HCT116 (cell line): ENCODE data around the gene TMEM185B. TPM values are rescaled to one million over a fixed set of nuclear protein-coding genes. Genes with fewer than 3 reads are reported as not detected.

Experiments
- ATAC-seq: fragments of 200-7000 bp; cut with Tn5 transposase; 2 replicates; pipeline ENCODE4 v1.9.1; 2020; ENCODE audit warnings: mild to moderate bottlenecking, moderate library complexity
- BruUV-seq: library from RNA; stranded (reverse); fragments of 400-500 nt; replicated peaks from 2 replicates; lab custom pipeline; 2021; lab: Mats Ljungman, UMichigan
- CTCF ChIA-PET: fragments of 300-600 bp; sonication (Branson Sonifier 250); formaldehyde crosslinking; loops from one replicate; lab custom pipeline; 2021; ENCODE audit warnings: antibody characterized with exemption; lab: Charles Lee
- POLR2A ChIA-PET: fragments of 300-600, 350-600 bp; sonication (Branson Sonifier 250); formaldehyde crosslinking; loops from one replicate; lab custom pipeline; 2021; ENCODE audit warnings: antibody characterized with exemption; lab: Charles Lee
- RAD21 ChIA-PET, 2 experiments: fragments of 300-600 bp; sonication (Branson Sonifier 250); formaldehyde crosslinking; loops; one replicate each; lab custom pipeline; 2023; ENCODE audit warnings: low total read pairs in 2 of 2; ENCODE audit not compliant: uncharacterized antibody in 2 of 2, unreplicated experiment in 2 of 2, low non-redundant PET in 1 of 2; lab: Charles Lee
- DNase-seq: peaks from one replicate; pipeline ENCODE4 v3.0.0-alpha.2; 2010; ENCODE audit warnings: low read depth, low spot score
- H2AFZ ChIP-seq: fragments of 200-600 bp; shearing (Covaris generic), sonication (generic); 2 replicates; pipeline ENCODE4 v1.6.1; 2017; ENCODE audit warnings: low read depth, mixed run types, mixed read lengths, antibody characterized with exemption, low read length; ENCODE audit not compliant: poor library complexity, severe bottlenecking
- H3K27ac ChIP-seq: 2 replicates; pipeline ENCODE4 v1.5.1; 2012; ENCODE audit warnings: low read depth, low read length
- H3K27me3 ChIP-seq: fragments of 200-600 bp; sonication (generic); 2 replicates; pipeline ENCODE4 v1.6.1; 2016; ENCODE audit warnings: mixed run types, low read length, mixed read lengths; ENCODE audit not compliant: insufficient read depth
- H3K36me3 ChIP-seq, 2 experiments: fragments of 200-500 bp in 1 of 2; fragments of 200-600 bp in 1 of 2; sonication (Bioruptor generic) in 1 of 2; sonication (generic) in 1 of 2; 2 replicates each; pipeline versions ENCODE4 v1.5.1 to v1.6.1; 2014 to 2016; ENCODE audit warnings: low read length in 2 of 2, inconsistent platforms in 1 of 2, mixed read lengths in 1 of 2, mixed run types in 1 of 2; ENCODE audit not compliant: insufficient read depth in 2 of 2, control insufficient read depth in 1 of 2
- H3K4me1 ChIP-seq, 2 experiments: fragments of 200-600 bp in 1 of 2; sonication (generic) in 1 of 2; 2 replicates each; pipeline versions ENCODE4 v1.5.1 to v1.6.1; 2012 to 2017; ENCODE audit warnings: low read length in 2 of 2, inconsistent platforms in 1 of 2, mild to moderate bottlenecking in 1 of 2, mixed read lengths in 1 of 2, mixed run types in 1 of 2, moderate library complexity in 1 of 2; ENCODE audit not compliant: insufficient read depth in 2 of 2, control insufficient read depth in 1 of 2
- H3K4me2 ChIP-seq: fragments of 200-600 bp; sonication (generic); 2 replicates; pipeline ENCODE4 v1.6.1; 2017; ENCODE audit warnings: mixed run types, low read length, mixed read lengths
- H3K4me3 ChIP-seq, 2 experiments: fragments of 200-600 bp in 1 of 2; sonication (generic) in 1 of 2; replicated peaks in 1 of 2; 2 replicates each; pipeline ENCODE4 v1.5.1; 2011 to 2016; ENCODE audit warnings: low read length in 2 of 2, control low read depth in 1 of 2, low read depth in 1 of 2, mild to moderate bottlenecking in 1 of 2, mixed read lengths in 1 of 2, mixed run types in 1 of 2
- H3K79me2 ChIP-seq: fragments of 200-600 bp; sonication (generic); 2 replicates; pipeline ENCODE4 v1.6.1; 2017; ENCODE audit warnings: mild to moderate bottlenecking, mixed run types, low read length, moderate library complexity, mixed read lengths; ENCODE audit not compliant: insufficient read depth
- H3K9ac ChIP-seq: fragments of 200-600 bp; sonication (generic); 2 replicates; pipeline ENCODE4 v1.6.1; 2016; ENCODE audit warnings: low read length, mixed read lengths
- H3K9me2 ChIP-seq: fragments of 200-600 bp; sonication (generic), shearing (Covaris generic); 2 replicates; pipeline ENCODE4 v1.6.1; 2017; ENCODE audit warnings: mixed run types, mild to moderate bottlenecking, moderate library complexity; ENCODE audit not compliant: insufficient read depth
- H3K9me3 ChIP-seq, 2 experiments: fragments of 200-500 bp in 1 of 2; fragments of 200-600 bp in 1 of 2; sonication (Bioruptor generic) in 1 of 2; sonication (generic) in 1 of 2; 2 replicates each; pipeline ENCODE4 v1.6.1; 2014 to 2017; ENCODE audit warnings: low read length in 2 of 2, mixed read lengths in 2 of 2, inconsistent platforms in 1 of 2, low read depth in 1 of 2, mild to moderate bottlenecking in 1 of 2, mixed run types in 1 of 2, moderate library complexity in 1 of 2; ENCODE audit not compliant: control insufficient read depth in 1 of 2, insufficient read depth in 1 of 2
- H4K20me1 ChIP-seq: fragments of 200-600 bp; sonication (generic), shearing (Covaris generic); 2 replicates; pipeline ENCODE4 v1.6.1; 2017; ENCODE audit warnings: mixed run types, mild to moderate bottlenecking, moderate library complexity; ENCODE audit not compliant: insufficient read depth
- ATF3 ChIP-seq: IDR thresholded peaks from 2 replicates; pipeline ENCODE4 v1.6.1; 2012
- CBX3 ChIP-seq: IDR thresholded peaks from 2 replicates; pipeline ENCODE4 v1.6.1; 2012; ENCODE audit warnings: low read depth
- EGR1 ChIP-seq: IDR thresholded peaks from 2 replicates; pipeline ENCODE4 v1.6.1; 2012; ENCODE audit warnings: low read depth
- ELF1 ChIP-seq: IDR thresholded peaks from 2 replicates; pipeline ENCODE4 v1.6.1; 2012; ENCODE audit warnings: low read depth, borderline replicate concordance
- MAX ChIP-seq: IDR thresholded peaks from 2 replicates; pipeline ENCODE4 v1.6.1; 2012
- POLR2A ChIP-seq: IDR thresholded peaks from 2 replicates; pipeline ENCODE4 v1.7.0; 2011; ENCODE audit warnings: borderline replicate concordance; ENCODE audit not compliant: insufficient read depth, insufficient read length; ENCODE audit errors: extremely low read depth
- SIN3A ChIP-seq: IDR thresholded peaks from 2 replicates; pipeline ENCODE4 v1.6.1; 2012; ENCODE audit warnings: low read depth
- SP1 ChIP-seq: IDR thresholded peaks from 2 replicates; pipeline ENCODE4 v1.6.1; 2012; ENCODE audit warnings: low read depth
- TCF7L2 ChIP-seq: IDR thresholded peaks from 2 replicates; pipeline ENCODE4 v1.7.0; 2011; ENCODE audit warnings: borderline replicate concordance, inconsistent platforms; ENCODE audit not compliant: insufficient read depth, insufficient read length; ENCODE audit errors: extremely low read depth
- ZNF274 ChIP-seq: fragments of 200-500 bp; sonication (Bioruptor generic); IDR thresholded peaks from 2 replicates; pipeline ENCODE4 v1.6.1; 2014; ENCODE audit warnings: mild to moderate bottlenecking, low read depth, low read length, inconsistent platforms
- intact Hi-C: fragments of 100-400 bp; cut with micrococcal nuclease; formaldehyde crosslinking; loops from 2 replicates; pipeline ENCODE4 v1.10.0; 2022
- total RNA-seq: library from RNA; stranded (reverse); gene quantifications from one replicate; pipeline ENCODE4 v1.2.1, GENCODE V29; 2021; ENCODE audit not compliant: unreplicated experiment
- TF ChIP-seq, protein P1 (sequence below): IDR thresholded peaks from 2 replicates; pipeline ENCODE4 v1.6.1; 2012; ENCODE audit warnings: low read depth
- TF ChIP-seq, protein P2 (sequence below), 3 experiments: fragments of 200-600 bp in 1 of 3; sonication (generic) in 1 of 3; IDR thresholded peaks in 2 of 3; conservative IDR thresholded peaks in 1 of 3; 2 replicates each; pipeline ENCODE4 v1.5.1; 2012 to 2017; ENCODE audit warnings: low read depth in 2 of 3, low read length in 2 of 3, antibody characterized with exemption in 1 of 3, borderline replicate concordance in 1 of 3, control low read depth in 1 of 3, mild to moderate bottlenecking in 1 of 3, mixed read lengths in 1 of 3, mixed run types in 1 of 3, moderate library complexity in 1 of 3; ENCODE audit not compliant: insufficient read depth in 1 of 3

The TMEM185B gene
- total RNA-seq, 1 experiment from 2014 or later = 27.1 TPM

DNA sequence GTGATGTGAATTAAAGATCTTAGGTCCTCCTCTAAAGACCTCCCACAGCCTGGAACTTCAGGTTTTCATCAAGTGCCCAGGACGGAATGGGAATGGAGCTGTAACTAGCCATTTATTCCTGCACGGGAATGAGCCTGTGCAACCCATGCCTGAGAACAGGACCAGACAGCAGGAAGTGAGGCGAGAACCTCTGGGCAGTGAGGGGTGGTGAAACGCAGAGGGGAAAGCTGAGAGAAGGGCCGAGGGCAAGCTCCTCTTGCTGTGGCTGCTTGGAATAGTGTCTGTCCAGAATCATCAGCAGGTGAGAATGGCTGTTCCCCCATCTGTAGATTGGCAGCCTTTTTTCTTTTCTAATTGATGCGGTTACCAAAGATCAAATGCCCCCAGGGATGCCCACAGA, 24.7 kb upstream of the TMEM185B start:
- Histone ChIP-seq H3K9ac (no peak overlapping the region), H3K27ac (no peak overlapping the region), H3K4me3 (no peak overlapping the region), H3K9me3 (peaks cover 0 to 9% of the 10 kb centered on the region in 2 experiments; a peak in 1 of 4 replicates), H3K27me3 (no peaks in the 10 kb centered on the region), H3K79me2 (no peaks in the 10 kb centered on the region), H3K36me3 (no peaks in the 10 kb centered on the region), H3K4me2 (no peak overlapping the region), H2AFZ (no peak overlapping the region), H4K20me1 (no peaks in the 10 kb centered on the region), H3K4me1 (peaks cover 31 to 48% of the 10 kb centered on the region in 2 experiments), H3K9me2 (no peaks in the 10 kb centered on the region)
- BruUV-seq = no TSS peak
- intact Hi-C loops = no loop called here
- TF ChIP-seq, protein P1, sequence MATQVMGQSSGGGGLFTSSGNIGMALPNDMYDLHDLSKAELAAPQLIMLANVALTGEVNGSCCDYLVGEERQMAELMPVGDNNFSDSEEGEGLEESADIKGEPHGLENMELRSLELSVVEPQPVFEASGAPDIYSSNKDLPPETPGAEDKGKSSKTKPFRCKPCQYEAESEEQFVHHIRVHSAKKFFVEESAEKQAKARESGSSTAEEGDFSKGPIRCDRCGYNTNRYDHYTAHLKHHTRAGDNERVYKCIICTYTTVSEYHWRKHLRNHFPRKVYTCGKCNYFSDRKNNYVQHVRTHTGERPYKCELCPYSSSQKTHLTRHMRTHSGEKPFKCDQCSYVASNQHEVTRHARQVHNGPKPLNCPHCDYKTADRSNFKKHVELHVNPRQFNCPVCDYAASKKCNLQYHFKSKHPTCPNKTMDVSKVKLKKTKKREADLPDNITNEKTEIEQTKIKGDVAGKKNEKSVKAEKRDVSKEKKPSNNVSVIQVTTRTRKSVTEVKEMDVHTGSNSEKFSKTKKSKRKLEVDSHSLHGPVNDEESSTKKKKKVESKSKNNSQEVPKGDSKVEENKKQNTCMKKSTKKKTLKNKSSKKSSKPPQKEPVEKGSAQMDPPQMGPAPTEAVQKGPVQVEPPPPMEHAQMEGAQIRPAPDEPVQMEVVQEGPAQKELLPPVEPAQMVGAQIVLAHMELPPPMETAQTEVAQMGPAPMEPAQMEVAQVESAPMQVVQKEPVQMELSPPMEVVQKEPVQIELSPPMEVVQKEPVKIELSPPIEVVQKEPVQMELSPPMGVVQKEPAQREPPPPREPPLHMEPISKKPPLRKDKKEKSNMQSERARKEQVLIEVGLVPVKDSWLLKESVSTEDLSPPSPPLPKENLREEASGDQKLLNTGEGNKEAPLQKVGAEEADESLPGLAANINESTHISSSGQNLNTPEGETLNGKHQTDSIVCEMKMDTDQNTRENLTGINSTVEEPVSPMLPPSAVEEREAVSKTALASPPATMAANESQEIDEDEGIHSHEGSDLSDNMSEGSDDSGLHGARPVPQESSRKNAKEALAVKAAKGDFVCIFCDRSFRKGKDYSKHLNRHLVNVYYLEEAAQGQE = no peak
- TF ChIP-seq ZNF274 = no peak
- ATAC-seq (no peak), DNase-seq (no peak)
- CTCF ChIA-PET = no interaction called here
- RAD21 ChIA-PET = no interaction called here
- POLR2A ChIA-PET = no interaction called here

DNA sequence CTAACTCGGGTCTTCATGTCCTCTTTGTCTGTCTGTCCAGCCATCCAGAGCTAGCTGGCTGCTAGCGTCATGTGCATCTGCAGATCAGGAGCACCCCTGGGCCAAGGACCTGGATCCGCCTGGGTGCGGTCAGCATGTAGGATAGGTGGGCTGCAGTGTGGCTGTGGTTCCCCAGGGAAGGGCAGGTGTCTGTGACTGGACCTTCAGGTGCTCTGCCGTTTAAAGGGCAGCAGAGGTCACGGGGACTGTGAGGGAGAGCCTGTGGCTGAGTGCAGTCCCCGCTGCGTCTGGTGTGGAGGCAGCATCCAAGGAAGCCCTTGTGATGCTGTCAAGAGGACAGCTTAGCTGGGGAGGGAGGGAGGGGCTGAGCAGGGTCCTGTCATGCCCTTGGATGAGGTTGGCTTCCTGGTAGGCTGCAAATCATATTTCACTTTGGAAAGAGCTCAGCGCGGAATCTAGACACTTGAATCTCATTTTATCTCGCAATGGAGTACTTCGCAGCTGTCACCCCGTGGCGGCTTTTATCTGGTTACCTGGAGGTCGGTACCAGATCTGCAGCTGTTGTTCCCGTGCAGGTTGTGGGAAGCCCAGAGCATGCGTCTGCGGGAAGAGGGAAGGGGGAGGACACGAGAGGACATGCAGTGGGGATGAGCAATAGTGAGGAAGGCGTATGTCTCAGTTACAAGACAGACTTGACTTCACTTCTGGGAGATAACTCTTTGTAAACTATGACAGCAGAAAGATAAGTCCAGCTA, 23.5 kb upstream of the TMEM185B start:
- ChIA-PET POLR2A (no interaction called here), RAD21 (no interaction called here)
- H3K27ac ChIP-seq = no peak overlapping the region
- TF ChIP-seq SIN3A = no peak
- no peak for TF ChIP-seq MAX
- TF ChIP-seq TCF7L2 = no peak
- no peak for TF ChIP-seq CBX3
- TF ChIP-seq ATF3 = no peak
- TF ChIP-seq EGR1 = no peak
- no peak for TF ChIP-seq SP1
- TF ChIP-seq, protein P2, sequence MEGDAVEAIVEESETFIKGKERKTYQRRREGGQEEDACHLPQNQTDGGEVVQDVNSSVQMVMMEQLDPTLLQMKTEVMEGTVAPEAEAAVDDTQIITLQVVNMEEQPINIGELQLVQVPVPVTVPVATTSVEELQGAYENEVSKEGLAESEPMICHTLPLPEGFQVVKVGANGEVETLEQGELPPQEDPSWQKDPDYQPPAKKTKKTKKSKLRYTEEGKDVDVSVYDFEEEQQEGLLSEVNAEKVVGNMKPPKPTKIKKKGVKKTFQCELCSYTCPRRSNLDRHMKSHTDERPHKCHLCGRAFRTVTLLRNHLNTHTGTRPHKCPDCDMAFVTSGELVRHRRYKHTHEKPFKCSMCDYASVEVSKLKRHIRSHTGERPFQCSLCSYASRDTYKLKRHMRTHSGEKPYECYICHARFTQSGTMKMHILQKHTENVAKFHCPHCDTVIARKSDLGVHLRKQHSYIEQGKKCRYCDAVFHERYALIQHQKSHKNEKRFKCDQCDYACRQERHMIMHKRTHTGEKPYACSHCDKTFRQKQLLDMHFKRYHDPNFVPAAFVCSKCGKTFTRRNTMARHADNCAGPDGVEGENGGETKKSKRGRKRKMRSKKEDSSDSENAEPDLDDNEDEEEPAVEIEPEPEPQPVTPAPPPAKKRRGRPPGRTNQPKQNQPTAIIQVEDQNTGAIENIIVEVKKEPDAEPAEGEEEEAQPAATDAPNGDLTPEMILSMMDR (IDR thresholded peaks at IDR 0.05 in 2 of 3, conservative IDR thresholded peaks at IDR 0.05 in 1 of 3; ENCODE audit: borderline replicate concordance in 1 of 3, insufficient read depth in 1 of 3, low read depth in 2 of 3, low read length in 2 of 3) = no peak
- no peak for TF ChIP-seq POLR2A
- no peak for TF ChIP-seq ELF1

More for the DNA sequence above, 23.5 kb upstream of the TMEM185B start:
- intact Hi-C loops = no loop called here
- no TSS peak for BruUV-seq
- Histone ChIP-seq H2AFZ (no peak overlapping the region), H3K4me1 (peaks cover 27 to 45% of the 10 kb centered on the region in 2 experiments), H3K9me3 (peaks cover 0 to 9% of the 10 kb centered on the region in 2 experiments; a peak in 1 of 4 replicates), H3K27me3 (no peaks in the 10 kb centered on the region), H3K9ac (no peak overlapping the region), H3K36me3 (no peaks in the 10 kb centered on the region), H3K4me3 (no peak overlapping the region), H3K4me2 (peak overlapping the region; percentile 66), H3K9me2 (no peaks in the 10 kb centered on the region), H4K20me1 (no peaks in the 10 kb centered on the region), H3K79me2 (no peaks in the 10 kb centered on the region)
- ATAC-seq (no peak), DNase-seq (no peak)
- CTCF ChIA-PET = no interaction called here
